Activated CD4-positive, CD25-positive, alpha-beta regulatory T cell treated with anti-CD3 and anti-CD28 coated beads, Interleukin-2, amount 50 U/mL, for 24 hours (primary cell): Measurements from ENCODE around the gene EFL1.
"Not testable (repeated sequence)": the region's sequence is repeated elsewhere in the genome, so short reads cannot be mapped to it uniquely, and the experiment has no call there.

Experiments
- ATAC-seq, 2 donors: fragments of 150-1000 bp; cut with Tn5 transposase; one replicate each; pipeline ENCODE4 v1.10.0; 2021; ENCODE audit warnings: mild to moderate bottlenecking in 1 of 2, moderate library complexity in 1 of 2

Gene EFL1

GRCh38 chr15:82275410-82275809 lies 12.9 kb upstream of the EFL1 start:
- ATAC-seq = no peak

GRCh38 chr15:82272154-82272553 lies 9.6 kb upstream of the EFL1 start:
- no peak for ATAC-seq

GRCh38 chr15:82268454-82268853 lies 5.9 kb upstream of the EFL1 start:
- ATAC-seq = not testable (repeated sequence)

GRCh38 chr15:82267137-82267536 lies 4.6 kb upstream of the EFL1 start:
- not testable (repeated sequence) for ATAC-seq

- no peak for ATAC-seq
Measured at GRCh38 chr15:82263350-82263749, 816 bp upstream of the EFL1 start.

GRCh38 chr15:82261566-82262421 lies 740 bp downstream of the EFL1 start:
- ATAC-seq = peak; percentile 15 to 30

- ATAC-seq = not testable (repeated sequence)
Measured at GRCh38 chr15:82248261-82248660, 14.3 kb downstream of the EFL1 start.

GRCh38 chr15:82245956-82246355 lies 16.6 kb downstream of the EFL1 start:
- ATAC-seq = not testable (repeated sequence)

- ATAC-seq = not testable (repeated sequence)
Measured at GRCh38 chr15:82243644-82244043, 18.9 kb downstream of the EFL1 start.

GRCh38 chr15:82241836-82242499 lies 20.6 kb downstream of the EFL1 start:
- not testable (repeated sequence) for ATAC-seq

GRCh38 chr15:82239685-82240391 lies 22.7 kb downstream of the EFL1 start:
- ATAC-seq = no peak

GRCh38 chr15:82237944-82238534 lies 24.5 kb downstream of the EFL1 start:
- ATAC-seq = not testable (repeated sequence)

- no peak for ATAC-seq
Measured at GRCh38 chr15:82231842-82232241, 30.7 kb downstream of the EFL1 start.

GRCh38 chr15:82231233-82231632 lies 31.3 kb downstream of the EFL1 start:
- ATAC-seq = no peak

- no peak for ATAC-seq
Measured at GRCh38 chr15:82228750-82229149, 33.8 kb downstream of the EFL1 start.

GRCh38 chr15:82221535-82221934 lies 41.0 kb downstream of the EFL1 start:
- ATAC-seq = not testable (repeated sequence)

- ATAC-seq = not testable (repeated sequence)
Measured at GRCh38 chr15:82216092-82216491, 46.4 kb downstream of the EFL1 start.

GRCh38 chr15:82212201-82212600 lies 50.3 kb downstream of the EFL1 start:
- ATAC-seq = not testable (repeated sequence)

- ATAC-seq = not testable (repeated sequence)
Measured at GRCh38 chr15:82210066-82210597, 52.4 kb downstream of the EFL1 start.

GRCh38 chr15:82204575-82204974 lies 58.0 kb downstream of the EFL1 start:
- not testable (repeated sequence) for ATAC-seq

GRCh38 chr15:82197733-82198594 lies 64.6 kb downstream of the EFL1 start:
- ATAC-seq = peak; percentile 53 to 67

GRCh38 chr15:82196353-82196752 lies 66.2 kb downstream of the EFL1 start:
- ATAC-seq = no peak
